ENCODE data around the gene ZNF629. TPM values are rescaled to one million over a fixed set of nuclear protein-coding genes. Genes with fewer than 3 reads are reported as not detected.

ZNF629 gene
- total RNA-seq, 1 experiment from 2014 or later = 19.6 TPM

DNA sequence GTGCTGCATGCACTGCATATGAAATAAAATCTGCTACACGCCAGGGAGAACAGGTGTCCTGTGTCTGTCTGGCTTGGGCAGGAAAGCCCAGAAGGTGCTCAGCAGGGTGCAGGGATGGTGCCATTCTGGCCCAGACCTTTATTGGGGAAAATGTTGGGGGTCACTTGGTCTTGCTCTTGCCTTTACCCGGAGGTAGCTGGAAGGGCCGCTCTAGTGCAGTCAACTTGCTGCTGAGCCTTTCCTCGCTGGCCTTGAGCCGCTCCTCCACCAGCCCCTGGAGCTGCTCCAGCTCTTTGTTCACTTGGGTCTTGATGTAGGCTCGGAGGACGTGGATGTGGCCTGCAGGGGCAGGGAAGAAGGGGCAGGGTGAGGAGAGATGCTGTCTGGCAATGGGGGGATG lies 29.7 kb downstream of the ZNF629 start:
- Histone ChIP-seq H3K4me3 (no peak overlapping the region), H3K27ac (no peak overlapping the region), H3K27me3 (replicated peaks) (no peaks in the 10 kb centered on the region), H3K4me1 (replicated peaks) (peaks cover 7% of the 10 kb centered on the region), H3K9me3 (replicated peaks) (no peaks in the 10 kb centered on the region), H3K36me3 (peaks cover 69% of the 10 kb centered on the region)
- DNase-seq (ENCODE audit: low read depth in 1 of 2, low spot score in 2 of 2) = no peak

DNA sequence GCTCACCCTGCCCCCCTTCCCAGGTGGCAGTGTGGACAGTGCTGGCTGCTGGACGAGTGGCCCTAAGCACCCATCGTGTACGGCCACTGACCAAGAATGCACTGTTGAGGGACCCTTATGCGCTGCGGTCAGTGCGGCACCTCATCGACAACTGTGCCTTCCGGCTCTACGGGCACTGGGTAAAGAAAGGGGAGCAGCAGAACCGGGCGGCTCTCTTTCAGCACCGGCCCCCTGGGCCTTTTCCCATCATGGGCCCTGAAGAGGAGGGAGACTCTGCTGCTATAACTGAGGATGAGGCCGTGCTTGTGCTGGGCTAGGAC lies 30.3 kb downstream of the ZNF629 start:
- Histone ChIP-seq H3K27me3 (replicated peaks) (no peaks in the 10 kb centered on the region), H3K27ac (no peak overlapping the region), H3K9me3 (replicated peaks) (no peaks in the 10 kb centered on the region), H3K4me3 (no peak overlapping the region), H3K4me1 (replicated peaks) (peaks cover 7% of the 10 kb centered on the region), H3K36me3 (peaks cover 71% of the 10 kb centered on the region)
- no peak for DNase-seq (ENCODE audit: low read depth in 1 of 2, low spot score in 2 of 2)

DNA sequence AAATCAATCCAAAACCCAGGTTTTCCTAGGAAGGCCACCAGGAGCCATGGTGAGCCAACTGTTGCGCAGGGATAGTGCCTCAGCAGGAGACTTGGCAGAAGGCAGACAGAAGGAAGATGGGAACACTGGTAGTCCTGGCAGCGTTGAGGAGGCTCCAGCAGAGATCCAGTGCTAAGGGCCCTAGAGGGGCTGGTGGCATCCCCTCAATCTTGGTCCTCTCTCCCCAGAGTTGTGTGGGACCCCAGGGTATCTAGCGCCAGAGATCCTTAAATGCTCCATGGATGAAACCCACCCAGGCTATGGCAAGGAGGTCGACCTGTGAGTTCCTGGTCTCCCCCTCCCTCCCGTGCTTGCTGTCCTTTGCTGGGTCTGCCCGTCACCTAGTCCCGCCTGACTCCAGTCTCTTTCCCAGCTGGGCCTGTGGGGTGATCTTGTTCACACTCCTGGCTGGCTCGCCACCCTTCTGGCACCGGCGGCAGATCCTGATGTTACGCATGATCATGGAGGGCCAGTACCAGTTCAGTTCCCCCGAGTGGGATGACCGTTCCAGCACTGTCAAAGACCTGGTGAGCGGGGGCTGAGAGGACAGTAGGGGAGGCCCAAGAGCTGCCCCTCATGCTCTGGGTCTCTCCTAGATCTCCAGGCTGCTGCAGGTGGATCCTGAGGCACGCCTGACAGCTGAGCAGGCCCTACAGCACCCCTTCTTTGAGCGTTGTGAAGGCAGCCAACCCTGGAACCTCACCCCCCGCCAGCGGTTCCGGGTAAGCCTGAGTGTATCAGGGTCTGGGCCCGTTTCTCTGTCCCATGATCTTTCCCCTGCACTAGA lies 30.8 kb downstream of the ZNF629 start:
- H3K36me3 ChIP-seq = peaks cover 77% of the 10 kb centered on the region

DNA sequence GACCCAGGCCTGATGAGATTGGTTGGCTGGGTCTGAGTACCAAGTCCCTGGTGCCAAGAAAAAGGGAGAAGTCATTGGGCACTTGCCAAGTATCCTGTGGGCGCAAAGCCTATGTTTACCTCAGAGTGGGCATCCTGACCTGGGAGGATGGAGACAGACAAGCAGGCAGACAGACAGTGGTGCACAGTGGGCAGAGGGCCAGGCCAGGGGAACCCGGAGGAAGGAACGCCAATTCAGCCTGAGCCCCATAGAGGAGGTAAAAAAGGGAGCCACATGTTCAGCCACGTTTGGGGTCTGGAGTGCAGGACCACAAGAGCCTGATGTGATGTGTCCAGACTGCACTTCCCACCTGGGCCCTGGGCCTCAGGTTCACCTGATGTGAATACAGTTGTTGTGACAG lies 33.4 kb downstream of the ZNF629 start:
- Histone ChIP-seq H3K36me3 (peaks cover 81% of the 10 kb centered on the region), H3K4me3 (no peak overlapping the region), H3K27ac (no peak overlapping the region), H3K4me1 (replicated peaks) (peaks cover 4% of the 10 kb centered on the region; the same call in 1 of the 2 replicates), H3K27me3 (replicated peaks) (no peaks in the 10 kb centered on the region), H3K9me3 (replicated peaks) (no peaks in the 10 kb centered on the region)
- DNase-seq (ENCODE audit: low read depth in 1 of 2, low spot score in 2 of 2) = no peak

More for the DNA sequence above, 30.8 kb downstream of the ZNF629 start:
- no peak overlapping the region for H3K4me3 ChIP-seq
- DNase-seq (ENCODE audit: low read depth in 1 of 2, low spot score in 2 of 2) = no peak
- H3K27ac ChIP-seq = no peak overlapping the region
- peaks cover 6% of the 10 kb centered on the region for H3K4me1 ChIP-seq (replicated peaks)
- no peaks in the 10 kb centered on the region for H3K27me3 ChIP-seq (replicated peaks)
- H3K9me3 ChIP-seq (replicated peaks) = no peaks in the 10 kb centered on the region

DNA sequence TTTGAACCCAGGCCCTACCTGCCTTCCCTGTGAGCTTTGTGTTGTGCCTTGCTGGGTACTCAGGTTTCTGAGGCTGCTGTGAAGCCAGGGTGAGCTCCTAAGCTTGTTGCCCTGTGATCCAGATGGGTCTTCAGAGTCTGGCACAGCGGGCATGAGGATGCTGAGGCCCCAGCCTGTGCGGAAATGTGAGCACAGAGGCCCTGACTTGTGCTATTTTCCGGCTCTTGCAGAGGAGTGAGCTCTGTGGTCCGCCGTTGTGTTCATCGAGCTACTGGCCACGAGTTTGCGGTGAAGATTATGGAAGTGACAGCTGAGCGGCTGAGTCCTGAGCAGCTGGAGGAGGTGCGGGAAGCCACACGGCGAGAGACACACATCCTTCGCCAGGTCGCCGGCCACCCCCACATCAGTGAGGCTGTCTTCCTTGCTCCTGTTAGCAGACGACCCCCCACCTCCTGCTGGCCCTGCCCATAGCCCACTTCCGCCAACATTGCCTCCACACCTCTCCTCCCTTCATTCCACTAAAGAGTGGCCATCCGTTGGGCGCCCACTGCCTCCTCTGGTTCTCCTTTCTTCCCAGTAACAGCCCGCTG lies 36.0 kb downstream of the ZNF629 start:
- H3K36me3 ChIP-seq = peaks cover 62% of the 10 kb centered on the region
- no peaks in the 10 kb centered on the region for H3K9me3 ChIP-seq (replicated peaks)
- H3K4me3 ChIP-seq = no peak overlapping the region
- H3K27ac ChIP-seq = no peak overlapping the region
- no peaks in the 10 kb centered on the region for H3K27me3 ChIP-seq (replicated peaks)
- DNase-seq (ENCODE audit: low read depth in 1 of 2, low spot score in 2 of 2) = no peak
- peaks cover 10% of the 10 kb centered on the region for H3K4me1 ChIP-seq (replicated peaks)

DNA sequence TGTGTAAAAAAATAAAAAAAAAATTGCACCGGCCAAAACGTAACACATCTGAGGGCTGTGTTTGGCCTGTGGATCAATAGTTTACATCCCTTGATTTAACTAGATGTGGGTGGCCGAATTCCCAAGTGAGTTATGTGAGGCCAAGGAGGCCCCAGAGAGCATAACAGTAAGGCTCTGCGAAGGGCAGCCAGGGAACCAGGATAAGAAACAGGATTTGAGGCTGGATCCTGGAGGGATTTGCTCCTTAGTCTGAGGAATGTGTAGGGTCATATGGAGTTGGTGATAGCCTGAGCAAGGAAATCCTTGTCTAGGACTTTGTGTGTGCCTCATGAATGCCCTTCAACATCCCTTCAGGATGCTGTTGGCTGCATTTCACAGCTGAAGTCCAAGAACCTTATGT lies 36.8 kb downstream of the ZNF629 start:
- Histone ChIP-seq H3K4me1 (replicated peaks) (peaks cover 10% of the 10 kb centered on the region), H3K27me3 (replicated peaks) (no peaks in the 10 kb centered on the region), H3K36me3 (peaks cover 56% of the 10 kb centered on the region), H3K9me3 (replicated peaks) (no peaks in the 10 kb centered on the region), H3K27ac (no peak overlapping the region), H3K4me3 (no peak overlapping the region)
- DNase-seq (ENCODE audit: low read depth in 1 of 2, low spot score in 2 of 2) = no peak

DNA sequence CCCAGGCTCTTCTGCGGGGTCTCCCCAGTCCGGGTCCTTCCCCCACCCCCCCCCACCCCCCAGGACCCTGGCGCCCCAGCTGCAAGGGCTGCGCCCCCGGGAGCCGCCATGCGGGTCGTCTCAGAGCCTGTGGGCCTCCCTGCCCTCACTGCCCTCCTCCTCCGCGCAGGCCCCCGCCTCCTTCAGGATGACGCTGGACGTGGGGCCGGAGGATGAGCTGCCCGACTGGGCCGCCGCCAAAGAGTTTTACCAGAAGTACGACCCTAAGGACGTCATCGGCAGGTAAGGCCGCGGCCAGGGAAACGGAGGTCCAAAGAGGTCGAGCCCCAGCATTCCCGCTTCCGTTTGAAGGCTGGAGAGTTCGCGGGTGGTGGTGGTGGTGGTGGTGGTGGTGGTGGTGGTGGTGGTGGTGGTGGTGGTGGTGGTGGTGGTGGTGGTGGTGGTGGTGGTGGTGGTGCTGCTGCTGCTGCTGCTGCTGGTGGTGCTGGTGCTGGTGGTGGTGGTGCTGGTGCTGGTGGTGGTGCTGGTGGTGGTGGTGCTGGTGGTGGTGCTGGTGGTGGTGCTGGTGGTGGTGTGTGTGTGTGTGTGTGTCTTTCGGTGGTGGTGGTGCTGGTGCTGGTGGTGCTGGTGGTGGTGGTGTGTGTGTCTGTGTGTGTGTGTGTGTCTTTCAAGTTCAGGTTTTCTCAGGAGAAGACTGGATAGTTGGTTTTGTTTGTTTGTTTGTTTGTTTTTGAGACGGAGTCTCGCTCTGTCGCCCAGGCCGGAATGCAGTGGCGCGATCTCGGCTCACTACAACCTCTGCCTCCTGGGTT lies 38.2 kb downstream of the ZNF629 start:
- Histone ChIP-seq H3K4me3 (peak overlapping the region; percentile 64), H3K27me3 (replicated peaks) (no peaks in the 10 kb centered on the region), H3K27ac (no peak overlapping the region), H3K36me3 (peaks cover 52% of the 10 kb centered on the region), H3K4me1 (replicated peaks) (peaks cover 10% of the 10 kb centered on the region), H3K9me3 (replicated peaks) (no peaks in the 10 kb centered on the region)
- DNase-seq (ENCODE audit: low read depth in 1 of 2, low spot score in 2 of 2) = peak; percentile 15 to 66

DNA sequence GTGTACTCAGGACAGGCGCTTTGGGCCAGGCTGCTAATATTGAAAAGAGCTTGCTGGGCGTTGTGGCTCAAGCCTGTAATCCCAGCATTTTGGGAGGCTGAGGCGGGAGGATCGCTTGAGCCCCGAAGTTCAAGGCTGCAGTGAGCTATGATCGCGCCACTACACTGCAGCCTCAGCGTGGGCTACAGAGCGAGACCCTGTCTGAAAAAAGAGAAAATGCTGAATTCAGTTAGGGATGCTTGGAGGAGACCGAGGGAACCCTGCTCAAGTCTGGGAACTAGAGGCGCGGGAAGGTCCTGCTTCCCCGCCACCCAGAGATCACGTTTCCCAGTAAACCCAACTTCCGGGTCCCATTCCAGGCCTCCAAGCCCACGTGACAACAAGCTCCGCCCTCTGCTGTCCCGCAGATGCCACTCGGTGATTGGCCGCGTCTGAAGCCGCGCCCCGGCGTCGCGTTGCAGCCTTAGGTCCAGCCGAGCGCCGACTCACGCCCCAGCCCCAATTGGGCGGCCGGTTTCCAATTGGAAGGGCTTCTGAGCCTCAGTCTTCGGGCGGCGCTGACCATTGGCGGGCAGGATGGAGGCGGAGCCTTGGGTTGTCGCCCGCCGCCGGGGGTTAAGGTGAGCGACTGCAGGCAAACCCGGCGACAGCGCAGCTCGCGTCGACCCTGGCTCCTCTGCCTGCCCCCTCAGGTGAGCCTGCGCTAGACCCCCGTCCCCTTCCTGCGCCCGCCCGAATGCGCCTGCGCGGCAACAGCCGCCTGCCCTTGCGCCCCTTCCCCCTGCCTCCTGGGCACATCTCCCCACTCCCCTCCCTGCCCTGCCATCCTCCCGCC lies 39.0 kb downstream of the ZNF629 start, which contains the start of gene PHKG2:
Gene PHKG2 (plus strand): TSS at position 627 of the 835 bp plus-strand sequence. CDS start 396 bp downstream, outside the sequence.
- Histone ChIP-seq H3K27me3 (replicated peaks) (no peaks in the 10 kb centered on the region), H3K36me3 (peaks cover 51% of the 10 kb centered on the region), H3K4me3 (peak within 1 kb of the TSS; percentile 64), H3K9me3 (replicated peaks) (no peaks in the 10 kb centered on the region), H3K27ac (peak within 1 kb of the TSS; percentile 50), H3K4me1 (replicated peaks) (peaks cover 10% of the 10 kb centered on the region)
- peak; percentile 95 to 99 for DNase-seq (ENCODE audit: low read depth in 1 of 2, low spot score in 2 of 2)

DNA sequence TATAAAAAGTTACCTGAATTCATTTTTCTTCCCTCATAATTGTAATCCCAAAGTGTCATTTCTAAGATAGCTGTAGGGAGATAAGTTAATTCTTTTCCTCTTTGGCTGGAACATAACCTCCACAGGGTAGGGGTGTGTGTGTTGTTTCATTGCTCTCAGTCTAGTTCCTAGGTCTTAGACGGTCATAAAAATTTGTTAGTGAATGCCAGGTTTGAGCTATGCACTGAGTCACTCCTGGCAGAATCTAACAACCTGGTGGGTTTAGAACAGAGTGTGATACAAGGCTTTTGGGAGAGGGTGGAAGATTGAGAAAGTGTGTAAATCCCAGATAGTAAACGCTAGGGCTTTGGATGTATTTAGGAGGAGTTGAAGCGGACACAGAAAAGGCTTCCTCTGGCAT lies 39.7 kb downstream of the ZNF629 start:
- Histone ChIP-seq H3K9me3 (replicated peaks) (no peaks in the 10 kb centered on the region), H3K27me3 (replicated peaks) (no peaks in the 10 kb centered on the region), H3K27ac (peak overlapping the region; percentile 50), H3K36me3 (peaks cover 51% of the 10 kb centered on the region), H3K4me3 (no peak overlapping the region), H3K4me1 (replicated peaks) (peaks cover 10% of the 10 kb centered on the region)
- peak in 1 of 2 experiments; percentile 21 for DNase-seq (ENCODE audit: low read depth in 1 of 2, low spot score in 2 of 2)

DNA sequence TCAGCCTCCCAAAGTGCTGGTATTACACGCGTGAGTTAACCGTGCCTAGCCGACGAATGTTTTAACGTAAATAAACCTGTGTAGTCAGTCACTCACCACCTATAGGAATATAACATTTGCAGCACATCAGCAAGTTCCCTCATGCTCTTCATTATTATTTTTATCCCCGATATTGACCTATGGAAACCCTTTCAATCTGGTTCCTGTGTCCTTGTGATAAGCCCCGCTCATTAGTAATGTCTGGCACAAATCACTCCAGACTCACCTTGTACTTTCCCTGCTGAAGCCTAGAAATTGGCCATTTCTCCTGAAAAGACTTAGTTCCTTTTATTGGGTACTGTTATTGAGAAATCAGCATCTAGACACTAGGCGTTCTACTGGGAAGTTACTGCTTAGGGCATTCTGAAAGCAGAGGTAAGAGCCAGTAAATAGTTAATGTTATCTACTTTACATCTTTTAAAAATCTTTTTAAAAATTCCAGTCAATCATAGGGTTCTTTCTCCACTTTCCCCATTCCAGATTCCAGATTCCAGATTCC lies 40.3 kb downstream of the ZNF629 start:
- Histone ChIP-seq H3K4me1 (replicated peaks) (peaks cover 14% of the 10 kb centered on the region), H3K27ac (no peak overlapping the region), H3K27me3 (replicated peaks) (no peaks in the 10 kb centered on the region), H3K4me3 (no peak overlapping the region), H3K36me3 (peaks cover 53% of the 10 kb centered on the region), H3K9me3 (replicated peaks) (no peaks in the 10 kb centered on the region)
- DNase-seq (ENCODE audit: low read depth in 1 of 2, low spot score in 2 of 2) = no peak

DNA sequence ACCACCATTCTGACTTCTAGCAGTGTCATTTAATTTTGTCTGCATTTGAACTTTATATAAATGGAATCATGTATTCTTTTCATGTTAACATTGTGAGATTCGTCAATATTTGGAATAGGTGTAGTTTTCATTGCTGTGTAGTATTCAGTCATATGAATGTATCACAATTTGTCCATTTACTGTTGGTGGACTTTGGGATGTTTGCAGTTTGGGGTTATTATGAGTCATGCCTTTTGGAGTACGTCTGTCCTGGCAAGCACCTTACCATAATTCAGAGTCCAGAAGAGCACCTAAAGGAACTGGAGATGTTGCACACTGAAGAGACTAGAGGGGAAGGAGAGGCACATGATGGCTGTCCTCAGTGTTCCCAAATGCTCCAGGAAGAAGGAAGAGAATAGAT lies 41.9 kb downstream of the ZNF629 start:
- Histone ChIP-seq H3K27ac (no peak overlapping the region), H3K4me1 (replicated peaks) (peaks cover 30% of the 10 kb centered on the region), H3K4me3 (no peak overlapping the region), H3K9me3 (replicated peaks) (no peaks in the 10 kb centered on the region), H3K36me3 (peaks cover 50% of the 10 kb centered on the region), H3K27me3 (replicated peaks) (no peaks in the 10 kb centered on the region)
- DNase-seq (ENCODE audit: low read depth in 1 of 2, low spot score in 2 of 2) = no peak

DNA sequence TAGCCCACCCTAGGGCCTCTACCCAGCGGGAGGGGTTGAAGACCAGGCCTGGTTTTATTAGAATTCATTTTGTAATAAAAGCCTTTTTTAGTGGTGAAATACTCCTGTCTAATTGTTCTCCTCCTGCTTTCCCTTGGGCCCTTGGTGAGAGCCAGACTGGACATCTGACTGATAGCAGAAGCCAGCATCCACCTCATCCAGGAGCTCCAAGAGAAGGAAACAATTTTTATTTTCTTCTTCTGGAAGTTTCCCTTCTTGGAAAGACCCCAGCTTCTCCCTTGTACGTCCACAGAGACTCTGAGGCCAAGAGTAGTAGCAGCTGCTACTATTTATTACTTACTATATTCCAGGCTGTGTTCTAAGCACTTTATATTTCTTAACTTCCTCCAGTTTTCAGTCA lies 42.8 kb downstream of the ZNF629 start:
- Histone ChIP-seq H3K27me3 (replicated peaks) (no peaks in the 10 kb centered on the region), H3K9me3 (replicated peaks) (no peaks in the 10 kb centered on the region), H3K36me3 (peaks cover 48% of the 10 kb centered on the region), H3K4me1 (replicated peaks) (peaks cover 31% of the 10 kb centered on the region), H3K27ac (no peak overlapping the region), H3K4me3 (no peak overlapping the region)
- no peak for DNase-seq (ENCODE audit: low read depth in 1 of 2, low spot score in 2 of 2)

DNA sequence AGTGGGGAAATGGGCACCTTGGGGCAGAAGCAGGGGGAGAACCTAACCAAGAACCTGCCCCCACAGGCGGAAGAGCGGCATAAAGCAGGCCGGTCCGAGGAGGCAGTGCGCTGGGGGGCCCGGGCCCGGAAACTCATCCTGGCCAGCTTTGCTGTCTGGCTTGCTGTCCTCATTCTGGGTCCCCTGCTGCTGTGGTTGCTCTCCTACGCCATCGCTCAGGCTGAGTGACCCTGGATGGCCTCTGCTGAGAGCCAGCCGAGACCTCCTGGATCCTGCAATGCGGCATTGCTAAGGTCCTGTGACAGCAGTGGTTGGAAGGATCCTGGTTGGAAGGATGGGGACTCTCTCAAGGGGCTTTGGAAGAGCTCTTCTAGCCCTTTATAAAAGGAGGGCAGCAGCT lies 43.3 kb downstream of the ZNF629 start:
- Histone ChIP-seq H3K36me3 (peaks cover 52% of the 10 kb centered on the region), H3K27ac (no peak overlapping the region)
- no peak for DNase-seq (ENCODE audit: low read depth in 1 of 2, low spot score in 2 of 2)

More for the DNA sequence above, 43.3 kb downstream of the ZNF629 start:
- no peaks in the 10 kb centered on the region for H3K9me3 ChIP-seq (replicated peaks)
- no peaks in the 10 kb centered on the region for H3K27me3 ChIP-seq (replicated peaks)
- H3K4me3 ChIP-seq = no peak overlapping the region
- peaks cover 30% of the 10 kb centered on the region for H3K4me1 ChIP-seq (replicated peaks)

Data from SJSA1 (cell line).